HFFc6 (cell line): ENCODE data around the gene SCGN. TPM values are rescaled to one million over a fixed set of nuclear protein-coding genes. Genes with fewer than 3 reads are reported as not detected.

ENCODE experiments used
- DNase-seq: peaks from one replicate; pipeline ENCODE4 v3.0.0-alpha.2; 2018
- H3K27ac Mint-ChIP-seq: 2 replicates; pipeline ENCODE4 v1.8.0; 2020; ENCODE audit warnings: mild to moderate bottlenecking, mixed read lengths
- H3K27me3 Mint-ChIP-seq: 2 replicates; pipeline ENCODE4 v1.8.0; 2021; ENCODE audit warnings: mild to moderate bottlenecking, moderate library complexity, mixed read lengths; ENCODE audit not compliant: insufficient read depth
- H3K36me3 Mint-ChIP-seq: 2 replicates; pipeline ENCODE4 v1.8.0; 2021; ENCODE audit warnings: low read depth, mixed read lengths
- H3K4me1 Mint-ChIP-seq: 2 replicates; pipeline ENCODE4 v1.8.0; 2020; ENCODE audit warnings: low read depth, mixed read lengths
- H3K4me3 Mint-ChIP-seq: 2 replicates; pipeline ENCODE4 v1.8.0; 2020; ENCODE audit warnings: mild to moderate bottlenecking, moderate library complexity, mixed read lengths
- H3K9me3 Mint-ChIP-seq: 2 replicates; pipeline ENCODE4 v1.8.0; 2020; ENCODE audit warnings: mild to moderate bottlenecking, mixed read lengths
- total RNA-seq, 6 experiments: library from RNA; stranded (reverse); fragmentation: NEBNext Ultra II Directional; extraction: Animal tissue kit (Norgen Biotek cat#: 25700); gene quantifications; 2 replicates in 1 of 6; 3 replicates in 5 of 6; pipeline ENCODE4 v1.2.3, GENCODE V29; 2021
- TF ChIP-seq, protein P1 (sequence below): fragments of 200-600 bp; sonication (generic); IDR thresholded peaks from 2 replicates; pipeline ENCODE4 v1.5.0; 2021; ENCODE audit warnings: antibody characterized with exemption, mild to moderate bottlenecking

SCGN gene
- total RNA-seq, 6 experiments from 2014 or later: not detected

DNA sequence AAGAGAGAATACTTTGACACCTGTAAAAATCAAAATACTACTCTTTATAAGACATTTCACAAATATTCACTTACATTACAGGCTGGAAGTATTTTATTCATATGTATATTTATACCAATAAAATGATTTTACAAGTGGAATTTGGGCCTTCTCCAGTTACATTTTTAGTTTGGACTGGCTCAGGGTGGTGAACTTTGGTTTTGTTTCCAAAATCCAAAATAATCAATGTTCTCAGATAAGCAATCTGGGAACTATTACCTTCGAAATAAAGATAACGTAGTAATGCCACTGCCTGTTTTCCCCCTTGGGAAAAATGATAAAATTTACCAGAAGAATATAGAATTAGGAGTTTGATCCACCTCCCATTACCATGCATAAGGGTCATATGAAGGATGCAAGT lies 31.6 kb upstream of the SCGN start:
- no peaks in the 10 kb centered on the region for H3K36me3 Mint-ChIP-seq
- no peaks in the 10 kb centered on the region for H3K9me3 Mint-ChIP-seq
- no peak for DNase-seq
- TF ChIP-seq, protein P1, sequence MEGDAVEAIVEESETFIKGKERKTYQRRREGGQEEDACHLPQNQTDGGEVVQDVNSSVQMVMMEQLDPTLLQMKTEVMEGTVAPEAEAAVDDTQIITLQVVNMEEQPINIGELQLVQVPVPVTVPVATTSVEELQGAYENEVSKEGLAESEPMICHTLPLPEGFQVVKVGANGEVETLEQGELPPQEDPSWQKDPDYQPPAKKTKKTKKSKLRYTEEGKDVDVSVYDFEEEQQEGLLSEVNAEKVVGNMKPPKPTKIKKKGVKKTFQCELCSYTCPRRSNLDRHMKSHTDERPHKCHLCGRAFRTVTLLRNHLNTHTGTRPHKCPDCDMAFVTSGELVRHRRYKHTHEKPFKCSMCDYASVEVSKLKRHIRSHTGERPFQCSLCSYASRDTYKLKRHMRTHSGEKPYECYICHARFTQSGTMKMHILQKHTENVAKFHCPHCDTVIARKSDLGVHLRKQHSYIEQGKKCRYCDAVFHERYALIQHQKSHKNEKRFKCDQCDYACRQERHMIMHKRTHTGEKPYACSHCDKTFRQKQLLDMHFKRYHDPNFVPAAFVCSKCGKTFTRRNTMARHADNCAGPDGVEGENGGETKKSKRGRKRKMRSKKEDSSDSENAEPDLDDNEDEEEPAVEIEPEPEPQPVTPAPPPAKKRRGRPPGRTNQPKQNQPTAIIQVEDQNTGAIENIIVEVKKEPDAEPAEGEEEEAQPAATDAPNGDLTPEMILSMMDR: no peak
- H3K27me3 Mint-ChIP-seq: no peaks in the 10 kb centered on the region
- no peak overlapping the region for H3K4me3 Mint-ChIP-seq
- peaks cover 15% of the 10 kb centered on the region for H3K4me1 Mint-ChIP-seq
- no peak overlapping the region for H3K27ac Mint-ChIP-seq

GRCh38 chr6:25623065-25623464 lies 28.9 kb upstream of the SCGN start:
- Mint-ChIP-seq H3K4me3 (no peak overlapping the region), H3K9me3 (no peaks in the 10 kb centered on the region), H3K36me3 (no peaks in the 10 kb centered on the region), H3K27ac (no peak overlapping the region), H3K4me1 (peaks cover 12% of the 10 kb centered on the region), H3K27me3 (peaks cover 4% of the 10 kb centered on the region; the same call in 1 of the 2 replicates)
- DNase-seq: no peak
- TF ChIP-seq, protein P1: no peak

GRCh38 chr6:25623879-25624278 lies 28.1 kb upstream of the SCGN start:
- H3K4me1 Mint-ChIP-seq: peaks cover 4% of the 10 kb centered on the region
- H3K36me3 Mint-ChIP-seq: no peaks in the 10 kb centered on the region
- DNase-seq: no peak
- H3K4me3 Mint-ChIP-seq: no peak overlapping the region
- H3K9me3 Mint-ChIP-seq: no peaks in the 10 kb centered on the region
- peaks cover 4% of the 10 kb centered on the region; the same call in 1 of the 2 replicates for H3K27me3 Mint-ChIP-seq
- TF ChIP-seq, protein P1: no peak
- H3K27ac Mint-ChIP-seq: no peak overlapping the region

DNA sequence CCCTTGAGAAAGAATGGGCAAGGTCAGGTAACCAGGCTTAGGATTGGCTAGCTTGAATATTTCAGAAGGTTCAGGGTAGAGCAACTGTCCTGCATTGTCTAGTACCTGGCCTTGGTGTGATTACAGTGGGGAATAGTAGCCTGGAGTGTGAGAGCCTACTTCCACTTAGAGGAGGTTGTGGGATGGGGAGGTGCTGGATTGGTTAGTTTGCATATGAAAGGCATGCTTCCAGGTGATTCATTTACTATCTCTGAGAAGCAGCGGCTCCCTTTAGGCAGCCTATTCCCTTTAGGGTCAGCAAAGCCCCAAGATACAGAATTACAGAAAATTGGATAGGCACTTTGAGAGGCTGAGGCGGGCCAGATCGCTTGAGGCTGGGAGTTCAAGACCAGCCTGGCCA lies 25.0 kb upstream of the SCGN start:
- Mint-ChIP-seq H3K9me3 (no peaks in the 10 kb centered on the region), H3K36me3 (no peaks in the 10 kb centered on the region), H3K27me3 (peaks cover 7% of the 10 kb centered on the region), H3K27ac (no peak overlapping the region), H3K4me3 (no peak overlapping the region), H3K4me1 (no peaks in the 10 kb centered on the region)
- TF ChIP-seq, protein P1: no peak
- no peak for DNase-seq

GRCh38 chr6:25628471-25629197 lies 23.4 kb upstream of the SCGN start:
- Mint-ChIP-seq H3K27me3 (peaks cover 7% of the 10 kb centered on the region), H3K4me3 (no peak overlapping the region), H3K9me3 (no peaks in the 10 kb centered on the region), H3K27ac (no peak overlapping the region), H3K4me1 (no peaks in the 10 kb centered on the region), H3K36me3 (no peaks in the 10 kb centered on the region)
- DNase-seq: no peak
- TF ChIP-seq, protein P1: no peak
